Vagina (tissue), 2 donors: ENCODE results near the gene METTL23.

Experiments used
- POLR2A ChIP-seq, 2 donors: fragments of 450-650 bp; IDR thresholded peaks; one replicate each; pipeline ENCODE4 v1.6.1; 2017; ENCODE audit warnings: antibody characterized with exemption in 2 of 2, mild to moderate bottlenecking in 2 of 2, moderate library complexity in 2 of 2
- POLR2AphosphoS5 ChIP-seq, 2 donors: sonication (generic); formaldehyde crosslinking; IDR thresholded peaks; one replicate each; pipeline ENCODE4 v1.9.0; 2017; ENCODE audit warnings: antibody characterized with exemption in 2 of 2, mild to moderate bottlenecking in 2 of 2, low read depth in 1 of 2; ENCODE audit not compliant: insufficient read depth in 1 of 2
- TF ChIP-seq, protein P1 (sequence below), 3 experiments: fragments of 450-650 bp in 2 of 3; fragments of 200-600 bp in 1 of 3; sonication (generic) in 1 of 3; IDR thresholded peaks; one replicate each; pipeline ENCODE4 v1.5.1; 2017 to 2019; ENCODE audit warnings: antibody characterized with exemption in 3 of 3, mild to moderate bottlenecking in 2 of 3, moderate library complexity in 2 of 3

DNA sequence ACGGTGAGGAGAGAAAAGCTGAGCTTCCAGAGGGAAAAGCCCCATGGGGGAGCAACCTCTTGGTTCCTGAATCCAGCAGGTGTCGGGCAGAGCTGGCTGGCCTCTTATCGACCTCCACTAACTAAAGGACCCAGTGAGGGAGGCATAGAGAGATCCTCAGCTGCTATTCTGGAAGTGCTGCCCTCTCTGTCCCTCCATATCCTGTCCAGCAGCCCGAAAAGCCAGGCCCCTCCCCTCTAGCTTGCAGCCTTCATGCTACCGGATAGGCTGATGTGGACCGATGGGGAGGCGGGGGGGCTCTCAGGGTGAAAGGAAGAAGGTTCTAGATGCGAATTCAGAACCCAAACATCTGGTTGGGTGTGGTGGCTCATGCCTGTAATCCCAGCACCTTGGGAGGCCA lies 40.8 kb upstream of the METTL23 start:
- TF ChIP-seq, protein P1, sequence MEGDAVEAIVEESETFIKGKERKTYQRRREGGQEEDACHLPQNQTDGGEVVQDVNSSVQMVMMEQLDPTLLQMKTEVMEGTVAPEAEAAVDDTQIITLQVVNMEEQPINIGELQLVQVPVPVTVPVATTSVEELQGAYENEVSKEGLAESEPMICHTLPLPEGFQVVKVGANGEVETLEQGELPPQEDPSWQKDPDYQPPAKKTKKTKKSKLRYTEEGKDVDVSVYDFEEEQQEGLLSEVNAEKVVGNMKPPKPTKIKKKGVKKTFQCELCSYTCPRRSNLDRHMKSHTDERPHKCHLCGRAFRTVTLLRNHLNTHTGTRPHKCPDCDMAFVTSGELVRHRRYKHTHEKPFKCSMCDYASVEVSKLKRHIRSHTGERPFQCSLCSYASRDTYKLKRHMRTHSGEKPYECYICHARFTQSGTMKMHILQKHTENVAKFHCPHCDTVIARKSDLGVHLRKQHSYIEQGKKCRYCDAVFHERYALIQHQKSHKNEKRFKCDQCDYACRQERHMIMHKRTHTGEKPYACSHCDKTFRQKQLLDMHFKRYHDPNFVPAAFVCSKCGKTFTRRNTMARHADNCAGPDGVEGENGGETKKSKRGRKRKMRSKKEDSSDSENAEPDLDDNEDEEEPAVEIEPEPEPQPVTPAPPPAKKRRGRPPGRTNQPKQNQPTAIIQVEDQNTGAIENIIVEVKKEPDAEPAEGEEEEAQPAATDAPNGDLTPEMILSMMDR (IDR thresholded peaks at IDR 0.05) = no peak
- no peak for TF ChIP-seq POLR2A (IDR thresholded peaks at IDR 0.05)
- TF ChIP-seq POLR2AphosphoS5 (IDR thresholded peaks at IDR 0.05; ENCODE audit: insufficient read depth in 1 of 2, low read depth in 1 of 2) = no peak
